Activated CD8-positive, alpha-beta memory T cell treated with anti-CD3 and anti-CD28 coated beads for 1 hour (primary cell): Measurements from ENCODE around the gene PTH.

Source experiments
- DNase-seq, 2 donors: peaks; one replicate each; pipeline ENCODE4 v3.0.0-alpha.2; 2020; ENCODE audit warnings: low read depth in 1 of 2; ENCODE audit errors: extremely low read depth in 1 of 2

PTH gene

GRCh38 chr11:13495929-13496328 is at the start of gene PTH:
Gene PTH (minus strand): TSS chr11:13495997. CDS start chr11:13492855, 3,142 bp downstream.
- DNase-seq, result no peak

- no peak for DNase-seq
Observed at GRCh38 chr11:13538044-13538443, 42.2 kb upstream of the PTH start.

- DNase-seq, result no peak
Observed at GRCh38 chr11:13535819-13536218, 40.0 kb upstream of the PTH start.

- no peak for DNase-seq
Observed at GRCh38 chr11:13534358-13534757, 38.6 kb upstream of the PTH start.

GRCh38 chr11:13525257-13525656 is 29.5 kb upstream of the PTH start:
- no peak for DNase-seq

- no peak for DNase-seq
Observed at GRCh38 chr11:13503393-13503792, 7.6 kb upstream of the PTH start.

- no peak for DNase-seq
Observed at GRCh38 chr11:13502492-13502891, 6.7 kb upstream of the PTH start.

GRCh38 chr11:13494051-13494450 is 1.7 kb downstream of the PTH start:
- DNase-seq, result no peak

- no peak for DNase-seq
Observed at GRCh38 chr11:13487661-13488030, 8.2 kb downstream of the PTH start.

GRCh38 chr11:13486926-13487660 is 8.7 kb downstream of the PTH start:
- peak; percentile 29 to 55 for DNase-seq

- DNase-seq, result no peak
Observed at GRCh38 chr11:13480198-13480597, 15.6 kb downstream of the PTH start.

GRCh38 chr11:13479688-13480087 is 16.1 kb downstream of the PTH start:
- DNase-seq, result no peak

GRCh38 chr11:13475091-13475490 is 20.7 kb downstream of the PTH start:
- DNase-seq, result no peak

GRCh38 chr11:13473013-13473722 is 22.6 kb downstream of the PTH start:
- no peak for DNase-seq

GRCh38 chr11:13468750-13469149 is 27.0 kb downstream of the PTH start:
- DNase-seq, result no peak

- no peak for DNase-seq
Observed at GRCh38 chr11:13465909-13466371, 29.9 kb downstream of the PTH start.

GRCh38 chr11:13463779-13464290 is 32.0 kb downstream of the PTH start:
- DNase-seq, result no peak

GRCh38 chr11:13462901-13463778 is 32.7 kb downstream of the PTH start, which contains the start of gene BTBD10:
Gene BTBD10 (minus strand): TSS chr11:13463222. CDS start chr11:13445124, 18,098 bp downstream.
- DNase-seq, result peak; percentile 63 to 86

- DNase-seq, result peak in 1 of 2 donors; percentile 39
Observed at GRCh38 chr11:13462311-13462900, 33.4 kb downstream of the PTH start.

GRCh38 chr11:13461291-13461690 is 34.5 kb downstream of the PTH start:
- no peak for DNase-seq
